Subcutaneous abdominal adipose tissue (tissue), 5 donors: ENCODE measurements around the gene DSP.

Experiments used
- H3K27ac ChIP-seq: one replicate; pipeline ENCODE4 v1.7.0; 2013; ENCODE audit warnings: low read depth, mild to moderate bottlenecking, inconsistent platforms, low read length, moderate library complexity
- H3K27me3 ChIP-seq, 5 donors: one replicate each; pipeline ENCODE4 v1.7.0; 2013; ENCODE audit warnings: low read length in 5 of 5, inconsistent platforms in 1 of 5; ENCODE audit not compliant: control insufficient read depth in 5 of 5, insufficient read depth in 4 of 5
- H3K36me3 ChIP-seq, 5 donors: one replicate each; pipeline ENCODE4 v1.7.0; 2013; ENCODE audit warnings: low read length in 5 of 5; ENCODE audit not compliant: control insufficient read depth in 5 of 5, insufficient read depth in 5 of 5
- H3K4me1 ChIP-seq, 5 donors: one replicate each; pipeline ENCODE4 v1.7.0; 2013; ENCODE audit warnings: low read length in 5 of 5, mild to moderate bottlenecking in 3 of 5, moderate library complexity in 1 of 5; ENCODE audit not compliant: control insufficient read depth in 5 of 5, insufficient read depth in 5 of 5
- H3K4me3 ChIP-seq, 5 donors: one replicate each; pipeline ENCODE4 v1.7.0; 2013; ENCODE audit warnings: low read length in 5 of 5, low read depth in 1 of 5
- H3K9ac ChIP-seq, 5 donors: one replicate each; pipeline ENCODE4 v1.7.0; 2013; ENCODE audit warnings: low read length in 5 of 5, mild to moderate bottlenecking in 4 of 5, moderate library complexity in 3 of 5
- H3K9me3 ChIP-seq, 5 donors: one replicate each; pipeline ENCODE4 v1.7.0; 2013; ENCODE audit warnings: low read length in 5 of 5; ENCODE audit not compliant: control insufficient read depth in 5 of 5
- donor health status: healthy.
- donor health status: healthy.
- donor health status: healthy.
- donor health status: healthy.
- donor health status: healthy.

DSP gene

DNA sequence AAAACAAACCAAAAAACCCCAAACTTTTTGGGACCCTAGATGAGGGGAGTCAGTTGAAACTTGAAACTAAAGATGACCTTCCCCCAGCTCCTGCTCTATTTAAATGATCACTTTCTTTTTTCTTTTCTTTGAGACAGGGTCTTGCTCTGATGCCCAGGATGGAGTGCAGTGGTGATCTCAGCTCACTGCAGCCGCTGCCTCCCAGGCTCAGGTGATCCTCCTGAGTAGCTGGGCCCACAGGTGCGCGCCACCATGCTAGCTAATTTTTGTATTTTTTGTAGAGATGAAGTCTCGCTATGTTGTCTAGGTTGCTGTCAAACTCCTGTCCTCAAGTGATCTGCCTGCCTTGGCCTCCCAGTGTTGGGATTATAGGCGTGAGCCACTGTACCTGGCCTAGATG lies 7.3 kb upstream of the DSP start:
- peaks cover 3 to 16% (median 6%) of the 10 kb centered on the region in 5 donors for H3K27me3 ChIP-seq
- H3K9me3 ChIP-seq: no peaks in the 10 kb centered on the region
- no peak overlapping the region for H3K4me3 ChIP-seq

GRCh38 chr6:7535498-7535897 lies 6.0 kb upstream of the DSP start:
- no peak overlapping the region for H3K9ac ChIP-seq
- H3K36me3 ChIP-seq: no peaks in the 10 kb centered on the region
- H3K27ac ChIP-seq: no peak overlapping the region
- no peak overlapping the region for H3K4me3 ChIP-seq
- H3K9me3 ChIP-seq: no peaks in the 10 kb centered on the region
- peaks cover 6 to 27% (median 12%) of the 10 kb centered on the region in 5 donors for H3K27me3 ChIP-seq
- H3K4me1 ChIP-seq: no peaks in the 10 kb centered on the region

More for the DNA sequence above, 7.3 kb upstream of the DSP start:
- Histone ChIP-seq H3K27ac (no peak overlapping the region), H3K36me3 (no peaks in the 10 kb centered on the region), H3K4me1 (no peaks in the 10 kb centered on the region), H3K9ac (no peak overlapping the region)

- no peaks in the 10 kb centered on the region for H3K9me3 ChIP-seq
- H3K27me3 ChIP-seq: peaks cover 12 to 45% (median 28%) of the 10 kb centered on the region in 5 donors
- H3K4me1 ChIP-seq: peaks cover 0 to 20% (median 18%) of the 10 kb centered on the region in 5 donors
- no peak overlapping the region for H3K4me3 ChIP-seq
- H3K27ac ChIP-seq: no peak overlapping the region
- H3K36me3 ChIP-seq: no peaks in the 10 kb centered on the region
- H3K9ac ChIP-seq: no peak overlapping the region
These were observed 3.8 kb upstream of the DSP start for GRCh38 chr6:7537565-7538174.

DNA sequence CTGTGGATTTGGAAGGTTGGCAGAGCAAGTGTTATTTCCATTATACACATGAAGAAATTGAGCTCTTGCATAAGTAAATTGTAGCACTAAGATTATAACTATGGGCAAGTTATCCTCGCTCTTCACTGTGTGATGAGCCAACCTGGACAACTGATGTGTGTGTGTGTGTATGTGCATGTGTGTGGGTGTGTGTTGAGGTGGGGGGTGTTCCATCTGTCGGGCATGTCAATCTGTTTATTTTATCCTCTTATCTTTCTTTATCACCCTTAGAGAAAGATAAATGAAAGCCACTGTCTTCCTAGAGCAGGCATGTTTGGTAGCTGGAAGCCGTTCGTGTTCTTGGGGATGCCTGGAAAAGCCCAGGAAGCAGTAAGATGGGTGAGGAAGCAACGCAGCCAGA lies 3.0 kb upstream of the DSP start:
- no peak overlapping the region for H3K27ac ChIP-seq
- H3K9me3 ChIP-seq: no peaks in the 10 kb centered on the region
- peaks cover 0 to 24% (median 22%) of the 10 kb centered on the region in 5 donors for H3K4me1 ChIP-seq
- H3K36me3 ChIP-seq: no peaks in the 10 kb centered on the region
- H3K27me3 ChIP-seq: peaks cover 12 to 47% (median 29%) of the 10 kb centered on the region in 5 donors
- no peak overlapping the region for H3K4me3 ChIP-seq
- no peak overlapping the region for H3K9ac ChIP-seq

- H3K9me3 ChIP-seq: no peaks in the 10 kb centered on the region
These were observed 876 bp upstream of the DSP start for GRCh38 chr6:7540595-7540994.

DNA sequence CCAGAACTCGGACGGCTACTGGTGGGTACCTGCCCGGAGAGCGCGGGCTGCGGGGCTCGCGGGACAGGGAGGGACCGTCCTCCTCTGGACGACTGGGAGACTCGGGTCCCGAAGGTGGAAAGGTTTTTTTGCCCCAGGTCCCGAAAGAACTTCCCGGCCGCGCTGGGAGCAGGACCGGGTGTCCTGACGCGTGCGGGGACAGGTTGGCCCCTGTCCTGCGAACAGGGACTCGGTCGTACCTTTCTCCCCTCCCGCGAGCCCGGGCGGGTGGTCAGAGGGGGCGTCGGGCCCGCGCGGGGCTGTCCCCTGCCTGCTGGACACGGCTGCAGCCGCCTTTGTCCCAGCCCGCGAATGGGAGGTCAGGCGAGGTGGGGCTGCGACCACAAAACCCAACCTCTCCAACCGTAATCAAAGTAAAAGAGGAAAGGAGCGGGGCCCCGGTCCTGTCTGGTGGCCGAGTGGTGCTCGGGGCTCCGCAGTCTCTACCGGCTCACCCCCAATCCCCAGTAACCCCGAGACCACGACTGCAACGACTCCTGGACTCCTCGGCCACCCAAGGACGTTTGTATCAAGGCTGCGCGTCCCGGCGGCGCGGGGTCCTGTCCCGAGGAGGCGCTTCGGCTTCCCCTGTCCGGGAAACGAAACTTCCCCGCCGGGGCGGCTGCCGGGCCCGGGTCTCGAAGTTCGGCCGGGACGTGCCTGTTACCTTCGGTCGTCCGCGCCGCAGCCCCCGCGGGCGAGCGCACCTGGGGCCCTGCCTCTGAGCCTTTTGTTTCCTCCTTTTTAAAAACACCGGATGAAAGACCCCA lies 798 bp downstream of the DSP start:
- H3K36me3 ChIP-seq: no peaks in the 10 kb centered on the region
- H3K9ac ChIP-seq: peak overlapping the region in 2 of 5 donors; percentile 35 to 48
- H3K4me3 ChIP-seq: peak overlapping the region in 4 of 5 donors; percentile 66 to 71 (median 68)
- H3K4me1 ChIP-seq: peaks cover 0 to 24% (median 22%) of the 10 kb centered on the region in 5 donors
- no peak overlapping the region for H3K27ac ChIP-seq
- H3K9me3 ChIP-seq: no peaks in the 10 kb centered on the region
- H3K27me3 ChIP-seq: peaks cover 22 to 68% (median 33%) of the 10 kb centered on the region in 5 donors

More at GRCh38 chr6:7540595-7540994, 876 bp upstream of the DSP start:
- peaks cover 0 to 24% (median 22%) of the 10 kb centered on the region in 5 donors for H3K4me1 ChIP-seq
- no peak overlapping the region for H3K4me3 ChIP-seq
- peaks cover 21 to 57% (median 32%) of the 10 kb centered on the region in 5 donors for H3K27me3 ChIP-seq
- H3K9ac ChIP-seq: no peak overlapping the region
- H3K36me3 ChIP-seq: no peaks in the 10 kb centered on the region
- no peak overlapping the region for H3K27ac ChIP-seq

DNA sequence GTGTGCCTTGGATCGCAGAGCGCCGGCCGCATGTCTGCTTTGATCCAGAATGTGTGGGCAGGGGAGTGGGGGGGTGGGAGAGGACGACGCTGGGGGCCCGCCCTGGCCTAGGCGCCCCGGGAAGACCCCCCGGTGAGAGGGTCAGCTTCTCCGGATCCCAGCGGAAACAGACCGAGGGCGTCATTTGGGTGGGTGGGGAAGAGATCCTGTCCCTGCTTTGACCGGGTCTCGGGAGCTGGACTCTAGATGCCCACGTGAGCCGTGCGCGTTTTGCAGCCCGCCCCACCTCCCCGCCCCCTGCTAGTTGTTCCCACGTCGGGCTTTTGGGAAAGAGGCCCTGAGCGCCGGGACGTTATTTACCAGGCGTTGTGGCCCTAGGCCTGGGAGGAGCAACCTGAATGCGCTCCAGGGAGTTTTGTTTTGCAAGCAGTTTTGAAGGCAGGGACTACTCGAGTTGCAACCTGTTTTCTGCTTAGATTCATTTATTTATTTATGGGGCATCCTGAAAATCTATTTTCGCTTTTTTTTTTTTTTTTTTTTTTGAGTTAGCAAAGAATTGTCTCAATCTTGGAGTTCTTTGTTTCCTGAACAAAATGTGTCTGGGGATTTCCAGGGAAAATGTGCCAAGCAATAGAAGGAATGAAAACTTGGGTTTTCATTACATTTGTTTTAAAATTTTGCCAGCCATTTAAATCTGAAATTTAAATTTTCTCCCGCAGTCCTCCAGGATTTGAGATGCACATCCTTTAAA lies 1.6 kb downstream of the DSP start:
- peaks cover 22 to 65% (median 33%) of the 10 kb centered on the region in 5 donors for H3K27me3 ChIP-seq
- peaks cover 0 to 24% (median 22%) of the 10 kb centered on the region in 5 donors for H3K4me1 ChIP-seq
- H3K9me3 ChIP-seq: no peaks in the 10 kb centered on the region
- H3K4me3 ChIP-seq: peak overlapping the region in 4 of 5 donors; percentile 66 to 71 (median 68)
- H3K9ac ChIP-seq: peak overlapping the region in 1 of 5 donors; percentile 35
- no peak overlapping the region for H3K27ac ChIP-seq
- H3K36me3 ChIP-seq: no peaks in the 10 kb centered on the region

DNA sequence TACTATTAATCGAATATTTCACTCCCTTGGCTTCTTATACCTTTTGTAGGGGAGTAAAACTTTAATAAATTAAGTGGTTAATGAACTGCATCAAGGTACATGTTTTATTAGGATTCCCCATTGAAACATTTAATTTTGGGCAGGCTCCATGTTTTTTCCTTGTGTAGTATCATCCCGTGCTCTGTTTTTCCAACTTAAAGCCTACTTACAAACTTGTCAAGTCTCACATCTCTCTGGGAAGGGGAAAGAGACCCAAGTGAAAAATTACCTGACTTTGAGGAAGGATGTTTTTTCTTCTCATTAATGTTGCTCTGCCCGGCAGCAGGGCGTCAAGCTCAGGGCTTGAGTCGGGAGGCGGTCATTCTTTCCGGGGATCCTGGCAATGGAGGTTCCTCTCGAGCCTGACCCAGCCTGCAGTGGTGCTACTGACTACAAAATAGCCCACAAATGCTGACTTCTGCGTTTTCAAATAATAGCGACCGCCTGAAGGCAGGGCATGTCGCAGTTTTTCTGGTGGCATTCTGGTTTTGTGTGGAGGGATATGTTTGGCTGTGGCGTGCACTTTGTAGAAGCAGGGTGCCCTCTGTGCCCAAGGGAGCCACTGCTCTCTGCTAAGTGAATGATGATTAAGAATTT lies 2.4 kb downstream of the DSP start:
- peaks cover 16 to 67% (median 31%) of the 10 kb centered on the region in 5 donors for H3K27me3 ChIP-seq
- no peak overlapping the region for H3K27ac ChIP-seq
- no peaks in the 10 kb centered on the region for H3K36me3 ChIP-seq
- no peak overlapping the region for H3K9ac ChIP-seq
- no peaks in the 10 kb centered on the region for H3K9me3 ChIP-seq
- peaks cover 0 to 24% (median 22%) of the 10 kb centered on the region in 5 donors for H3K4me1 ChIP-seq
- H3K4me3 ChIP-seq: no peak overlapping the region

DNA sequence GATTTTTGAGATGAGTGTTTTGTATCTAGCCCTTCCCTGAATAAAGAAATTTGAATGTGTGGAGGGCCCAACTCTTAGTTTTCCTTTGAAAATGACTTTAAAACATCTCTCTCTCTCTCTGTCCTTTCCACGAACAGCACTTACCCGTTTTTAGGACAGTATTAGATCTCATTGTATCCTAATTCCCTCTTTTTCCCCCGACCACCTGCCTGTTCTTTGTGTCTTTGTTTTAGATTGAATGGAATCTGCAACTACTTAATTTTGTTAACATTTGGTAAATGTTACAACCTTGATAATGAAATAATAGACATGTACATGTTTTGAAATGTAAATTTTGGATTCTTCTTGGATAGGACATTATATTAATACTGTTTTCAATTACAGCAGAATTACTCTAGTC lies 3.1 kb downstream of the DSP start:
- Histone ChIP-seq H3K9me3 (no peaks in the 10 kb centered on the region), H3K36me3 (no peaks in the 10 kb centered on the region), H3K9ac (no peak overlapping the region), H3K27me3 (peaks cover 16 to 67% (median 29%) of the 10 kb centered on the region in 5 donors), H3K4me1 (peaks cover 0 to 24% (median 22%) of the 10 kb centered on the region in 5 donors), H3K4me3 (no peak overlapping the region), H3K27ac (no peak overlapping the region)
